LoVo (cell line): ENCODE results near the gene CLDND1.

Experiments
- DNase-seq: peaks from one replicate; pipeline ENCODE4 v3.0.0-alpha.2; 2016; ENCODE audit warnings: low spot score

The CLDND1 gene

GRCh38 chr3:98513736-98514135, 9.0 kb downstream of the CLDND1 start:
- no peak for DNase-seq

DNA sequence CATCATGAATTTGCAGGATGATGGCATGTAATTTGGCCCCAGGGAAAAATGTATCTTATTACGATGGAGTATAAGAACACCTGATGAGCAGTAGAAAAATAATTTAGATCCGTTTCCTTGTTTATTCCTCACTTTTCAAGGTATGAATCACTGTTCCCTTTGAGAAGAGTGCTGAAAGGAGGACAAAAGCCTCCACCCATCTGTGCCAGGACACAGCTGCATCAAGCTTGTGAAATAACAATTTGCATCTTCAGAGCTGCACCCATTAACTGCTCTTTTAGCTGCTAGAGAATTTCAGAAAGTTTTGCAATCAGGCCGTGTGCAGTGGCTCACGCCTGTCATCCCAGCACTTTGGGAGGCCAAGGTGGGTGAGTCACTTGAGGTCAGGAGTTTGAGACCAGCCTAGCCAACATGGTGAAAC, 9.6 kb downstream of the CLDND1 start:
- no peak for DNase-seq

DNA sequence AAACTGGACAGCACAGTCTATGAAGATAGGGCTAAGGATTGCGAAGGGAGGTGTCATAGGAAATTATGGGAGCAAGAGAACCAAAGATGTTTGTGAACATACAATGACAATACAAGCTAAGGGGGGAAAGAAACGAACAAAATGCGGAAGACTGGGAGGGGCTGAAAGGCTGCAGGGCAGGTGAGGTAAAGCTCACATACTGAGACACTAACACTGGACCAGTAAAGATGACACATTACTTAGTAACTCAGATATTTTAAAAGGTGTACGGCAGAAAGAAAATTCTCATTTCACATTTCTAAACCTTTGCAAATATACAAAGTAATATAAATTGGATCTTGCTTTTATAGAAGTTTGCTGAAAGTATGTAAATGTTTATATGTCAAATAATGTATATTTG, 10.1 kb downstream of the CLDND1 start:
- DNase-seq: no peak

DNA sequence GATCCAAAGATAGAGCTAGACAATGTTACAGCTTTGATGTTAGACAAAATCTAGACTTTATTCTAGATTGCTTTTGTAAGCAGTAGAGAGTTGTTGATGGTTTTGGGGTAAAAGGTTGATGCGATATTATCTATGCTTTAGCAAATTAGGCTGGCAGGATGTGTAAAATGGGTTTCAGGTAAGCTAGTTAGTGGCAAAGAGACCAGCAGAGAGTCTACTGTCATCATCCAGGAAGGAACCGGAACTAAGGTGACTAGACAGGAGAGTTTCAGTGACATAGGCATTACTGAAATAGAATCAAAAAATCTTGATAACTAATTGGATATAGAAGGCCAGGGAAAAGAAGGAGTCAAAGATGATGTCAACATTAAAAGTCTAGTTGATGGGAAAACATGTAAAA, 14.1 kb downstream of the CLDND1 start:
- no peak for DNase-seq

DNA sequence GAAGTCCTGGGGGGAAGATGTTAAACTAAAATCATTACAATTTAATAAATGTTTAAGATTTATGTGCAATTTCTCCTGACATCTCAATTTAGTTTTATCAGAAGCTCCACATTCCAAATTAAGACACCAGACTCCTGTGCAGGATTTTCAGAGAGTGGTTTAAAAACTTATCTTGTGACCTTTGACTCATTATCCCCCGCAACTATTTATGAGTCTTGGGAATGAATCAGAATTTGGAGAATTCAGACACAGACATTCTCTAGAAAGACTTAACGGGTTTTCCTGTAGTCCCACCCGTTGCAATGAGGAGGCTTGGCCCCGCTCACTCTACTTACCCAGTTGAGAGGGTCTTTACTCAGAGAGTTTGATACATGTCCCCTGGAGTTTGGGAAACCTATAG, 18.2 kb downstream of the CLDND1 start:
- DNase-seq: no peak

DNA sequence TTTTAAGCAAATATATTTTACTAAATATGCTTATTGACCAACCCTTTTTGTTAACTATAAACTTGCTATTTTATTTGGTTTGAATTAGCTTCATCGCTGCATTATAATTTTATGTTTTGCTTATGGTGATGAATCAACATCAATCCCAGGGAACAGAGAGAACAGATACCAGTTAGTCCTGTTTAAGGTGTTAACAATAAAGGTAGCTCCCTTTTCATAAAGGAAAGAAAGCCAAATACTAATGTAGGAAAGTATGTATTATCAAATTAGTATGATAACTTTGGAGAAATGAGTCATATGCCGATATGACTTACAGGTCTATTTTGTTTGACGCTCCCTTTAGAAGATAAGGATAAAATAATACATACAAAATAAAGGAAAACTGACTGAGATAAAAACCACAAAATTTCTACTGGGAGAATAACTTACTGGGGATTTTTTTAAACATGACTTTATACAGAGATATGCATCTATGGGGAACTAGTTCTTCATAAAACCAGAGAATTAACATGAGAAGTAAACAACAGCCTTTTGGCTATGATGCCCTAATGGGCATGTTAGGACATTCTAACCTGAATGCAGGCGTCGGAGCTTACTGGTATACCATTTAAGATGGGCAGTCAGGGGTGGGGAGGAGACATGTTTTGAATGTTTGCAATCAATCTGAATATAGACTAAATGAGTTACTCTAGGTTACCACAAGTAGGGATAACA, 20.7 kb downstream of the CLDND1 start:
- no peak for DNase-seq

DNA sequence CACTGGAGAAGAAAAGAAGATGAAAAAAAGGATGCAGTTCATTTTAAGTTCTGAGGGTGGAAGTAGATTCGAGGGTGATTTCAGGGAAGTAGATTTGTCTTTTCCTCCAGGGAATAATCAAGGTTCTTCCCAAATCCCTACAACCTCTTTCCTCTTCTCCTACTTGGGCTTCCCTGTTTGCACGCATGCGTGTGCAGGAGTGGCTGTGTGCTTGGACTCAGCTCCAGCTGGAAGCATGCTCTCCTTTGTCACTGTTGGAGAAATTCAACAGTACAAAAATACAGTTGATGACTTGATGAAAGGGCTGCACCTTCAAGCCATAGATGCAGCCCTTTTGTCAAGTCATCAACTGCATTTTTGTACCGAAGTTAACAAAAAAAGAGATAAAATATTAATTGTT, 21.4 kb downstream of the CLDND1 start:
- DNase-seq: no peak

DNA sequence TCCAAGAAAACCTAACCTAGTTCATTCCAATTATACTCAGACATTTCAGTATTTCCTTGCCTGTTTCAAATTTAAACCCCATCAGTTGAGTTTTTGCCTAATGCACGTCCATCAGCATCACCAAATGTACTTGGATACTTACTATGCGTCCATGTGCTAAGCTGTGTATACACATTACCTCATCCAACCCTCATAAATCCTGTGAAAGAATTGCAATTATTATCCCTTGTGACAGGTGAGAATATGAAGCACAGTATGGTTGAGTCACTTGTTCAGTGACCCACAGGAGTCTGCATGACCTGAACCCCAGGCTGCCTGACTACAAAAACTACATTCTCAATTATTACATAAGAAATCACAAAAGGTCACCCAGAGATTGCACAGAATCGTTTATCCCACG, 22.7 kb downstream of the CLDND1 start:
- no peak for DNase-seq

- no peak for DNase-seq
These were observed 25.3 kb downstream of the CLDND1 start, which contains the start of gene OR5K2 for GRCh38 chr3:98497381-98497780. TSS of gene OR5K2 (plus strand) at chr3:98497681. CDS start at chr3:98497681, 0 bp downstream.

- DNase-seq: no peak
These were observed 39.1 kb downstream of the CLDND1 start for GRCh38 chr3:98483626-98484025.

GRCh38 chr3:98482717-98483482, 39.8 kb downstream of the CLDND1 start:
- DNase-seq: peak; percentile 21
